ENCODE measurements around the gene MPPED2.

MPPED2 gene

GRCh38 chr11:30420233-30420787, 165.8 kb downstream of the MPPED2 start:
- H3K9me3 ChIP-seq (ENCODE audit: control insufficient read depth, low read length), result no peaks in the 10 kb centered on the region
- no peaks in the 10 kb centered on the region for H3K36me3 ChIP-seq (ENCODE audit: control insufficient read depth, insufficient read depth, low read length)
- no peaks in the 10 kb centered on the region for H3K79me2 ChIP-seq
- no peak overlapping the region for H3K4me3 ChIP-seq (ENCODE audit: low read depth, low read length)
- H2AFZ ChIP-seq, result no peak overlapping the region
- H3K27ac ChIP-seq, result no peak overlapping the region
- no peaks in the 10 kb centered on the region for H3K4me1 ChIP-seq
- H3K27me3 ChIP-seq (ENCODE audit: control insufficient read depth, insufficient read depth, low read length), result no peaks in the 10 kb centered on the region
- H3K4me2 ChIP-seq (ENCODE audit: low read length), result no peak overlapping the region
- no peak overlapping the region for H3K9ac ChIP-seq
- TF ChIP-seq, protein P1, sequence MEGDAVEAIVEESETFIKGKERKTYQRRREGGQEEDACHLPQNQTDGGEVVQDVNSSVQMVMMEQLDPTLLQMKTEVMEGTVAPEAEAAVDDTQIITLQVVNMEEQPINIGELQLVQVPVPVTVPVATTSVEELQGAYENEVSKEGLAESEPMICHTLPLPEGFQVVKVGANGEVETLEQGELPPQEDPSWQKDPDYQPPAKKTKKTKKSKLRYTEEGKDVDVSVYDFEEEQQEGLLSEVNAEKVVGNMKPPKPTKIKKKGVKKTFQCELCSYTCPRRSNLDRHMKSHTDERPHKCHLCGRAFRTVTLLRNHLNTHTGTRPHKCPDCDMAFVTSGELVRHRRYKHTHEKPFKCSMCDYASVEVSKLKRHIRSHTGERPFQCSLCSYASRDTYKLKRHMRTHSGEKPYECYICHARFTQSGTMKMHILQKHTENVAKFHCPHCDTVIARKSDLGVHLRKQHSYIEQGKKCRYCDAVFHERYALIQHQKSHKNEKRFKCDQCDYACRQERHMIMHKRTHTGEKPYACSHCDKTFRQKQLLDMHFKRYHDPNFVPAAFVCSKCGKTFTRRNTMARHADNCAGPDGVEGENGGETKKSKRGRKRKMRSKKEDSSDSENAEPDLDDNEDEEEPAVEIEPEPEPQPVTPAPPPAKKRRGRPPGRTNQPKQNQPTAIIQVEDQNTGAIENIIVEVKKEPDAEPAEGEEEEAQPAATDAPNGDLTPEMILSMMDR (IDR thresholded peaks at IDR 0.05), result no peak

- no peaks in the 10 kb centered on the region for H3K4me1 ChIP-seq
- no peak overlapping the region for H2AFZ ChIP-seq
- H3K4me2 ChIP-seq (ENCODE audit: low read length), result no peak overlapping the region
- H3K9ac ChIP-seq, result no peak overlapping the region
- H3K79me2 ChIP-seq, result no peaks in the 10 kb centered on the region
- H3K4me3 ChIP-seq (ENCODE audit: low read depth, low read length), result no peak overlapping the region
- TF ChIP-seq, protein P1 (IDR thresholded peaks at IDR 0.05), result no peak
- H3K27me3 ChIP-seq (ENCODE audit: control insufficient read depth, insufficient read depth, low read length), result no peaks in the 10 kb centered on the region
- H3K36me3 ChIP-seq (ENCODE audit: control insufficient read depth, insufficient read depth, low read length), result no peaks in the 10 kb centered on the region
- no peak overlapping the region for H3K27ac ChIP-seq
- H3K9me3 ChIP-seq (ENCODE audit: control insufficient read depth, low read length), result no peaks in the 10 kb centered on the region
Measured at GRCh38 chr11:30414806-30415205, 171.3 kb downstream of the MPPED2 start.

DNA sequence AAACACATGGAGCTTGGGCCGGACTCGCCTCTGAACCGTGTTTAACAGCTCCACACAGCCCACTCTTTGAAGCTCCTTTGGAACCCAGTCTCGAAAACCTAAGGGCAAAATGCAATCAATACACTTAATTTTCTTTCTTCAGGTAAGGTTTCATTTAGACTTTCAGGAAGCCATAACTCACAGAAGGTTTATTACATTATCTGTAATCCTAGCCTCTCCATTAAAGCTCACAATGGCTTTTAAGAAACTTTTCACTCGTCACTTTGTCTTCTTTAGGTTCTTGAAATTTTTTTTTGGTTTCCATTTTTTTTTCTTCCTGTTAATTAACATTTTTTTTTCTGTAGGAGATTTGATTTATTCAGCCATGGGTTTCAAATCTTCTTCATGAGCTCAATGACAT, 171.9 kb downstream of the MPPED2 start:
- Histone ChIP-seq H3K27ac (no peak overlapping the region), H3K79me2 (no peaks in the 10 kb centered on the region), H3K4me3 (ENCODE audit: low read depth, low read length) (no peak overlapping the region), H3K27me3 (ENCODE audit: control insufficient read depth, insufficient read depth, low read length) (no peaks in the 10 kb centered on the region), H3K36me3 (ENCODE audit: control insufficient read depth, insufficient read depth, low read length) (no peaks in the 10 kb centered on the region), H3K4me1 (no peaks in the 10 kb centered on the region), H3K9ac (no peak overlapping the region), H3K9me3 (ENCODE audit: control insufficient read depth, low read length) (no peaks in the 10 kb centered on the region), H2AFZ (no peak overlapping the region), H3K4me2 (ENCODE audit: low read length) (no peak overlapping the region)
- TF ChIP-seq, protein P1 (IDR thresholded peaks at IDR 0.05), result no peak

DNA sequence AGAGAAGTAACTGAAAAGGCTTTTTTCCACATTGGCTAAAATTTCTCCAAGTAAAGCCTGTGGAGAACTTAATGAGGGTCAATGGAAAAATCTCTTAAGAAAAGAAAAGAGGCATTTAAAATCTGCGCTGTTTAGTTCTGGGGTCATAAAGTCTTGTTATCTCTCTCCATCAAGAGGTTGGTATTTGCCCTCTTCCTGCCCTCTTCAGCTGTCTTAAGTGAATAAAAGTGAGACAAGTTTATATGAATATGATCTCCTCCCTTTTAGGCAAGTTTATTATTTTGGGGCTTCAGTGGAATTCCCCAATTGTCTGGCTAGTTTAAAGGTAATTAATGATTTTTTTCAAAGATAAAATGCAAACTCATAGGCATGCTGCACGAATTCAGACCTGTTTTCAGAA, 173.6 kb downstream of the MPPED2 start:
- no peak overlapping the region for H3K4me3 ChIP-seq (ENCODE audit: low read depth, low read length)
- H3K27ac ChIP-seq, result no peak overlapping the region
- no peaks in the 10 kb centered on the region for H3K9me3 ChIP-seq (ENCODE audit: control insufficient read depth, low read length)
- H3K9ac ChIP-seq, result no peak overlapping the region
- TF ChIP-seq, protein P1 (IDR thresholded peaks at IDR 0.05), result no peak
- no peaks in the 10 kb centered on the region for H3K4me1 ChIP-seq
- no peak overlapping the region for H2AFZ ChIP-seq
- no peaks in the 10 kb centered on the region for H3K27me3 ChIP-seq (ENCODE audit: control insufficient read depth, insufficient read depth, low read length)
- H3K79me2 ChIP-seq, result no peaks in the 10 kb centered on the region
- no peaks in the 10 kb centered on the region for H3K36me3 ChIP-seq (ENCODE audit: control insufficient read depth, insufficient read depth, low read length)
- no peak overlapping the region for H3K4me2 ChIP-seq (ENCODE audit: low read length)

- Histone ChIP-seq H3K27me3 (ENCODE audit: control insufficient read depth, insufficient read depth, low read length) (no peaks in the 10 kb centered on the region), H3K9me3 (ENCODE audit: control insufficient read depth, low read length) (no peaks in the 10 kb centered on the region), H3K4me1 (no peaks in the 10 kb centered on the region), H3K36me3 (ENCODE audit: control insufficient read depth, insufficient read depth, low read length) (no peaks in the 10 kb centered on the region), H3K79me2 (no peaks in the 10 kb centered on the region), H3K9ac (no peak overlapping the region), H2AFZ (no peak overlapping the region), H3K27ac (no peak overlapping the region), H3K4me3 (ENCODE audit: low read depth, low read length) (no peak overlapping the region), H3K4me2 (ENCODE audit: low read length) (no peak overlapping the region)
- TF ChIP-seq, protein P1 (IDR thresholded peaks at IDR 0.05), result no peak
Measured at GRCh38 chr11:30411383-30411782, 174.8 kb downstream of the MPPED2 start.

Data from parathyroid adenoma (tissue), 2 donors.